Vagina (tissue), 2 donors: Measurements from ENCODE around the gene S100A2.

Experiments used
- CTCF ChIP-seq, 3 experiments: fragments of 450-650 bp in 2 of 3; fragments of 200-600 bp in 1 of 3; sonication (generic) in 1 of 3; IDR thresholded peaks; one replicate each; pipeline ENCODE4 v1.5.1; 2017 to 2019; ENCODE audit warnings: antibody characterized with exemption in 3 of 3, mild to moderate bottlenecking in 2 of 3, moderate library complexity in 2 of 3
- POLR2A ChIP-seq, 2 donors: fragments of 450-650 bp; IDR thresholded peaks; one replicate each; pipeline ENCODE4 v1.6.1; 2017; ENCODE audit warnings: antibody characterized with exemption in 2 of 2, mild to moderate bottlenecking in 2 of 2, moderate library complexity in 2 of 2

- TF ChIP-seq POLR2A (IDR thresholded peaks at IDR 0.05): no peak
- TF ChIP-seq CTCF (IDR thresholded peaks at IDR 0.05): no peak
These were observed 47.8 kb upstream of the S100A2 start for GRCh38 chr1:153613406-153613805.
